GM21360 (cell line): ENCODE results near the gene SPG21.

ENCODE experiments used
- ATAC-seq: cut with Tn5 transposase; IDR thresholded peaks from one replicate; pipeline ENCODE4 v1.9.1; 2021; ENCODE audit warnings: mild to moderate bottlenecking, moderate library complexity; ENCODE audit not compliant: unreplicated experiment

The SPG21 gene

GRCh38 chr15:64993290-64993689 lies 3.6 kb upstream of the SPG21 start:
- ATAC-seq: no peak

- ATAC-seq: no peak
Measured at GRCh38 chr15:64991536-64992135, 1.9 kb upstream of the SPG21 start.

- ATAC-seq: no peak
Measured at GRCh38 chr15:64990168-64990470, 405 bp upstream of the SPG21 start.

- ATAC-seq: no peak
Measured at GRCh38 chr15:64987136-64987535, 2.6 kb downstream of the SPG21 start.

- ATAC-seq: no peak
Measured at GRCh38 chr15:64985366-64986033, 4.2 kb downstream of the SPG21 start.

- no peak for ATAC-seq
Measured at GRCh38 chr15:64982472-64982871, 7.2 kb downstream of the SPG21 start.

- ATAC-seq: no peak
Measured at GRCh38 chr15:64981812-64982431, 7.8 kb downstream of the SPG21 start.

- no peak for ATAC-seq
Measured at GRCh38 chr15:64979252-64979710, 10.4 kb downstream of the SPG21 start.

- ATAC-seq: no peak
Measured at GRCh38 chr15:64975390-64975789, 14.3 kb downstream of the SPG21 start.

- ATAC-seq: no peak
Measured at GRCh38 chr15:64970698-64971097, 19.0 kb downstream of the SPG21 start.

GRCh38 chr15:64969401-64969800 lies 20.3 kb downstream of the SPG21 start:
- ATAC-seq: no peak

- ATAC-seq: no peak
Measured at GRCh38 chr15:64961013-64961412, 28.7 kb downstream of the SPG21 start.

GRCh38 chr15:64960153-64960552 lies 29.6 kb downstream of the SPG21 start:
- ATAC-seq: no peak

- ATAC-seq: no peak
Measured at GRCh38 chr15:64959128-64959527, 30.6 kb downstream of the SPG21 start.

- no peak for ATAC-seq
Measured at GRCh38 chr15:64954395-64954794, 35.3 kb downstream of the SPG21 start.

GRCh38 chr15:64951777-64952418 lies 37.8 kb downstream of the SPG21 start:
- no peak for ATAC-seq

GRCh38 chr15:64950888-64951287 lies 38.8 kb downstream of the SPG21 start:
- ATAC-seq: no peak

- no peak for ATAC-seq
Measured at GRCh38 chr15:64949383-64950186, 40.1 kb downstream of the SPG21 start.

- no peak for ATAC-seq
Measured at GRCh38 chr15:64948916-64949315, 40.8 kb downstream of the SPG21 start.

GRCh38 chr15:64947211-64947610 lies 42.5 kb downstream of the SPG21 start:
- no peak for ATAC-seq

- ATAC-seq: no peak
Measured at GRCh38 chr15:64944961-64945360, 44.8 kb downstream of the SPG21 start.
